ENCODE measurements around the gene PRKCA.

PRKCA gene

GRCh38 chr17:66752411-66752810 is 450.0 kb downstream of the PRKCA start:
- no peak for DNase-seq (ENCODE audit: low read depth in 2 of 2, low spot score in 1 of 2)

- DNase-seq (ENCODE audit: low read depth in 2 of 2, low spot score in 1 of 2), result no peak
These were observed 450.9 kb downstream of the PRKCA start for GRCh38 chr17:66753126-66753920.

GRCh38 chr17:66755101-66755943 is 452.9 kb downstream of the PRKCA start:
- DNase-seq (ENCODE audit: low read depth in 2 of 2, low spot score in 1 of 2), result no peak

GRCh38 chr17:66755944-66756290 is 453.5 kb downstream of the PRKCA start:
- DNase-seq (ENCODE audit: low read depth in 2 of 2, low spot score in 1 of 2), result no peak

GRCh38 chr17:66760324-66760723 is 457.9 kb downstream of the PRKCA start:
- DNase-seq (ENCODE audit: low read depth in 2 of 2, low spot score in 1 of 2), result no peak

- no peak for DNase-seq (ENCODE audit: low read depth in 2 of 2, low spot score in 1 of 2)
These were observed 459.9 kb downstream of the PRKCA start for GRCh38 chr17:66762276-66762675.

GRCh38 chr17:66763056-66763455 is 460.6 kb downstream of the PRKCA start:
- no peak for DNase-seq (ENCODE audit: low read depth in 2 of 2, low spot score in 1 of 2)

GRCh38 chr17:66764506-66764905 is 462.1 kb downstream of the PRKCA start:
- DNase-seq (ENCODE audit: low read depth in 2 of 2, low spot score in 1 of 2), result no peak

- no peak for DNase-seq (ENCODE audit: low read depth in 2 of 2, low spot score in 1 of 2)
These were observed 464.9 kb downstream of the PRKCA start for GRCh38 chr17:66767154-66767933.

GRCh38 chr17:66769911-66770310 is 467.5 kb downstream of the PRKCA start:
- no peak for DNase-seq (ENCODE audit: low read depth in 2 of 2, low spot score in 1 of 2)

GRCh38 chr17:66772148-66772812 is 469.9 kb downstream of the PRKCA start:
- DNase-seq (ENCODE audit: low read depth in 2 of 2, low spot score in 1 of 2), result no peak

- no peak for DNase-seq (ENCODE audit: low read depth in 2 of 2, low spot score in 1 of 2)
These were observed 472.9 kb downstream of the PRKCA start for GRCh38 chr17:66775271-66775670.

GRCh38 chr17:66775881-66776400 is 473.5 kb downstream of the PRKCA start:
- DNase-seq (ENCODE audit: low read depth in 2 of 2, low spot score in 1 of 2), result no peak

- DNase-seq (ENCODE audit: low read depth in 2 of 2, low spot score in 1 of 2), result no peak
These were observed 474.7 kb downstream of the PRKCA start for GRCh38 chr17:66776999-66777688.

- DNase-seq (ENCODE audit: low read depth in 2 of 2, low spot score in 1 of 2), result no peak
These were observed 475.3 kb downstream of the PRKCA start for GRCh38 chr17:66777689-66778225.

GRCh38 chr17:66778531-66779236 is 476.3 kb downstream of the PRKCA start:
- DNase-seq (ENCODE audit: low read depth in 2 of 2, low spot score in 1 of 2), result no peak

- no peak for DNase-seq (ENCODE audit: low read depth in 2 of 2, low spot score in 1 of 2)
These were observed 476.8 kb downstream of the PRKCA start for GRCh38 chr17:66779237-66779606.

- no peak for DNase-seq (ENCODE audit: low read depth in 2 of 2, low spot score in 1 of 2)
These were observed 478.7 kb downstream of the PRKCA start for GRCh38 chr17:66781135-66781534.

- DNase-seq (ENCODE audit: low read depth in 2 of 2, low spot score in 1 of 2), result no peak
These were observed 480.4 kb downstream of the PRKCA start for GRCh38 chr17:66782851-66783250.
